ENCODE data around the gene OGFOD3. TPM values are rescaled to one million over a fixed set of nuclear protein-coding genes. Genes with fewer than 3 reads are reported as not detected.

Gene OGFOD3
- total and polyA plus RNA-seq, 2 experiments from 2014 or later: 25.7 to 30.5 TPM

DNA sequence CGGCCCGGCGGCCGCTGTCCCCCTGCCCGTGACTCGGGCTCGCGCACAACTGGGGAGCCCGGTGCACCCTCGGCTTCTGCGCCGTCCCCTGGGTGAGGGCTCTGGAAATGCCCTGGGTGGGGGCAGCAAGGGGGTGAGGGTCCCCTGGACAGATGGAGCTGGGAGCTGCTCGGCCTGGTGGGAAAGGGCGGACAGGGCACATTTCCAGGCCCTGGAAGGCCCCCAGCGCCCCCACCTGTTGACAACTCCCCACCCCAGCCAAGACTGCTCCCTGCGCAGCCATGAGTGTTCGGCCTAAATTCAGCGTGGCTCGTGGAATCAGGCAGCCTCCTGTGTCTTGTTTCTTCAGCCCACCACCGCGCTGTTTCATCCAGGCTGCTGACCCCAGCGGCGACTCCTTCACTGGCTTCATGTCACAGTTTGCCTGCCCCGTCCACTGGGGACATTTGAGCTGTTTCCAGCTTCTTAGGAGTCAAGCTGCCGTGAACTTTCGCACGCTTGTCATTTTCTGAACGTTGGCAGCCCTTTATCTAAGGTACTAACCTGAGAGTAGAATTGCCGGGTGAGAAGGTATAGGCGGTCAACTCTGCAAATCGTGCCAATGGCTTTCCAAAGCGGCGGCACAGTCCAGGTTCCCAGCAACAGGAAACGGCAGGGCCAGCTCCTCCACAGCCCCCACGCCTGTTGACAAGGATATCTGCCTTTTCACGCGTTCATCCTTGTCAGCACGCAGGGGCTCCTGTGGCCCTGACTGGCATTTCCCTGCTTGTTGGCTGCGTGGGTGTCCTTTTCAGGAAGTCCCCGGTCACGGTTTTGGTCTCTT, 45.9 kb downstream of the OGFOD3 start:
- Histone ChIP-seq H3K4me1 (ENCODE audit: insufficient read depth) (peaks cover 9% of the 10 kb centered on the region), H3K4me2 (no peak overlapping the region), H3K79me2 (no peaks in the 10 kb centered on the region), H3K9me3 (ENCODE audit: low read depth) (no peaks in the 10 kb centered on the region), H3K36me3 (replicated peaks; ENCODE audit: insufficient read depth, low read depth) (no peaks in the 10 kb centered on the region), H4K20me1 (ENCODE audit: insufficient read depth, poor library complexity, severe bottlenecking) (no peaks in the 10 kb centered on the region), H3K27ac (no peak overlapping the region), H3K27me3 (peaks cover 37% of the 10 kb centered on the region), H2AFZ (no peak overlapping the region), H3K4me3 (no peak overlapping the region), H3K9me2 (replicated peaks; ENCODE audit: insufficient read depth) (no peaks in the 10 kb centered on the region)
- 73% methylated on average over 38 of the region's 41 CpGs for WGBS (ENCODE audit: low lambda C conversion rate, missing lambda C conversion rate)
- TF ChIP-seq EZH2phosphoT487 (IDR thresholded peaks at IDR 0.05; ENCODE audit: low read depth, severe bottlenecking, unreplicated experiment) (no peak), EZH2 (IDR thresholded peaks at IDR 0.05; ENCODE audit: borderline replicate concordance) (peak; percentile 9)
- TF ChIP-seq, protein P1, sequence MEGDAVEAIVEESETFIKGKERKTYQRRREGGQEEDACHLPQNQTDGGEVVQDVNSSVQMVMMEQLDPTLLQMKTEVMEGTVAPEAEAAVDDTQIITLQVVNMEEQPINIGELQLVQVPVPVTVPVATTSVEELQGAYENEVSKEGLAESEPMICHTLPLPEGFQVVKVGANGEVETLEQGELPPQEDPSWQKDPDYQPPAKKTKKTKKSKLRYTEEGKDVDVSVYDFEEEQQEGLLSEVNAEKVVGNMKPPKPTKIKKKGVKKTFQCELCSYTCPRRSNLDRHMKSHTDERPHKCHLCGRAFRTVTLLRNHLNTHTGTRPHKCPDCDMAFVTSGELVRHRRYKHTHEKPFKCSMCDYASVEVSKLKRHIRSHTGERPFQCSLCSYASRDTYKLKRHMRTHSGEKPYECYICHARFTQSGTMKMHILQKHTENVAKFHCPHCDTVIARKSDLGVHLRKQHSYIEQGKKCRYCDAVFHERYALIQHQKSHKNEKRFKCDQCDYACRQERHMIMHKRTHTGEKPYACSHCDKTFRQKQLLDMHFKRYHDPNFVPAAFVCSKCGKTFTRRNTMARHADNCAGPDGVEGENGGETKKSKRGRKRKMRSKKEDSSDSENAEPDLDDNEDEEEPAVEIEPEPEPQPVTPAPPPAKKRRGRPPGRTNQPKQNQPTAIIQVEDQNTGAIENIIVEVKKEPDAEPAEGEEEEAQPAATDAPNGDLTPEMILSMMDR (IDR thresholded peaks at IDR 0.05; ENCODE audit: poor library complexity): no peak
- DNase-seq (ENCODE audit: low spot score): no peak

DNA sequence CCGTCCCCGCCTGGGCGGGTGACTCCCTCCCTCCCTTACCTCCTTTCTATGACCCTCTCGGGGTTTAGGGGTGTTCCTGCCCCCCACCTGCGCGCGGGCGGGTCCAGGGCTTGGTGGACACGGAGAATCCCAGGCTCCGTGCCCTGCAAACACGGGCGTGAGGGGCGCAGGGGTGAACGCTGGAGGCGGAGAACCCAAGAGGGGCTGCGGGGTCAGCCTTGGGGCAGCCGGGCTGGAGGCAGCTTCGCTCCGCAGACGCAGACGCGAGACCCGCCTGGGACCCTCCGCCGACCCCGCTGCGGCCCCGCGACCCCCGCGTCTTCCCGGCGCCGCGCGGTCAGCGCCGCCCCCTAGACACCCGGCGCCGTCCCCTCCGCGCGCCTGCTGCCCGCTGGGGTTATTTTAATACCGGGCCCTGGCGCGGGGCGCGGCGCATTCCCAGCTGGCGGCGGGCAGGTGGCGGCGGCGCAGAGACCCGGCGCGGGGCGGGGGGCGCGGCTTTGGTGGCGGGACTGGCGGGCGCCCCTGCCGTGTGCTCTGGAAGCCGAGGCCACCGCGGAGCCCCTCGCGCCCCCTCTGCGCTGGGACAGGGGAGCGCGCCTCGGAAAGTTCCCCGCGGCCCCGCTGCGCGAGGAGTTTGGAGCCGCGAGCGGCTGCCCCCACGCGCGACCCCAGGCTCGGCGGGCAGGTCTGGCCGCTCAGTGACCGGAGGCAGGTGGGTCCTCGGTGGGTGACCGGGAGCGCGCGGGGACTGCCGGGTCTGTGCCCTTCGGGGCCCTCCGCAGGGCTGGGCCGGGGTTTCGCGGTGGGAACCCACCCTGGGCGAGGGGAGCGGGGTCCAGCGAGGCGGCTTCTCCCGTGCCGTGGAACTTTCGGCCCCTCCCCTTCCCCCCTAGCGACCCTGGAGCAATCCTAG, 46.8 kb downstream of the OGFOD3 start, which contains the start of gene UTS2R:
Gene UTS2R (plus strand): TSS at position 433 of the 916 bp plus-strand sequence. CDS start 2,560 bp downstream, outside the sequence.
- Histone ChIP-seq H3K36me3 (replicated peaks; ENCODE audit: insufficient read depth, low read depth) (no peaks in the 10 kb centered on the region), H4K20me1 (ENCODE audit: insufficient read depth, poor library complexity, severe bottlenecking) (no peaks in the 10 kb centered on the region), H3K79me2 (no peaks in the 10 kb centered on the region), H3K9me3 (ENCODE audit: low read depth) (no peaks in the 10 kb centered on the region), H2AFZ (no peak within 1 kb of the TSS), H3K9me2 (replicated peaks; ENCODE audit: insufficient read depth) (no peaks in the 10 kb centered on the region), H3K4me1 (ENCODE audit: insufficient read depth) (peaks cover 9% of the 10 kb centered on the region), H3K27me3 (peaks cover 37% of the 10 kb centered on the region), H3K4me2 (peak within 1 kb of the TSS; percentile 75), H3K4me3 (no peak within 1 kb of the TSS), H3K27ac (no peak within 1 kb of the TSS)
- 13% methylated on average over 57 of the region's 109 CpGs for WGBS (ENCODE audit: low lambda C conversion rate, missing lambda C conversion rate)
- no peak for DNase-seq (ENCODE audit: low spot score)
- TF ChIP-seq EZH2phosphoT487 (IDR thresholded peaks at IDR 0.05; ENCODE audit: low read depth, severe bottlenecking, unreplicated experiment) (no peak), EZH2 (IDR thresholded peaks at IDR 0.05; ENCODE audit: borderline replicate concordance) (peak; percentile 78)

DNA sequence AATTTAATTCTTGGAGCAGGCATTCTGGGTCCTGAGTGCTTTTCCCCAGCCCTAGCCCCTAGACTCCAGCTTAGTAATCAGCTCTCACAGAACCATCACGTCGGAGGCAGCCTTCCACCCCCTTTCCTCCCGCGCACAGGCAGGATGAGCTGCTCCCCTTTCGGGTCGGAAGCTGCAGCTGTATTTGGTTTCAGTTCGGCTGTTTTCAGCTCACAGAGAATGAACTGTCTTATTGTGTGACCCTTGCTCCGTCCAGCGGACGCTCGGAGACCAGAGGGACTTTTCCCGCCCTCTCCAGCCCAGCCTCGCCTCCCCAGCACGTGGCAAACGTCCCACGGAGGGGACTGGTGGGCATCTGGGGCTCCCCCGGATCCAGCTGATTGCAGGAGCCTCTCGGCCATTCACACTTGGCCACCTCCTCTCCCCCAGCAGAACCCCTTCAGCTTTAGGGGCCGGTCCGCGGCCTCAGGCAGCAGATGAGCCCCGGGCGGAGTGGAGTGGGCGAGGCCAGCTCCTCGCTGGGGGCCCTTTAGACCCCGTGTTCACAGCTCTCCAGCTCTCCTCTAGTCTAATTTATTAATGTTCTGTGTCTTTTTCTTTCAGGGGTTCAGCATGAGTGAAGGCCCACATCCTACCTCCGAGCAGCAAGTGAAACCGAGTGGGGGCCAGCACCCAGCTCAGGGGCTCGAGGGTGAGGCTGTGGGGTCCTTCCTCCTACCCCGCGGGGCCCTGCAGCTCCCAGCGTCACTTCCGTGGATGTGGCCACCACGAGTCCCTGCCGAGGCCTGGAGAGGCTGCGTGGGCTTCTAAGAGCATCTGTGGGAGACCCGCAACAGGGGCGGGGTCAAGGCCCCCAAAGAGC, 47.7 kb downstream of the OGFOD3 start:
- Histone ChIP-seq H3K4me2 (peak overlapping the region; percentile 75), H3K9me2 (replicated peaks; ENCODE audit: insufficient read depth) (no peaks in the 10 kb centered on the region), H3K4me1 (ENCODE audit: insufficient read depth) (peaks cover 9% of the 10 kb centered on the region), H3K4me3 (no peak overlapping the region), H3K36me3 (replicated peaks; ENCODE audit: insufficient read depth, low read depth) (no peaks in the 10 kb centered on the region), H2AFZ (no peak overlapping the region), H3K27ac (no peak overlapping the region), H4K20me1 (ENCODE audit: insufficient read depth, poor library complexity, severe bottlenecking) (no peaks in the 10 kb centered on the region), H3K79me2 (no peaks in the 10 kb centered on the region), H3K27me3 (peaks cover 37% of the 10 kb centered on the region), H3K9me3 (ENCODE audit: low read depth) (no peaks in the 10 kb centered on the region)
- no peak for TF ChIP-seq EZH2 (IDR thresholded peaks at IDR 0.05; ENCODE audit: borderline replicate concordance)
- TF ChIP-seq, protein P1 (IDR thresholded peaks at IDR 0.05; ENCODE audit: poor library complexity): no peak
- TF ChIP-seq EZH2phosphoT487 (IDR thresholded peaks at IDR 0.05; ENCODE audit: low read depth, severe bottlenecking, unreplicated experiment): no peak
- no peak for DNase-seq (ENCODE audit: low spot score)
- whole genome bisulfite sequencing (ENCODE audit: low lambda C conversion rate, missing lambda C conversion rate): 68% methylated on average over 38 of the region's 38 CpGs

Data from hepatocyte (in vitro differentiated cells).